ENCODE measurements around the gene MOBP.
"Not testable (repeated sequence)": the region's sequence is repeated elsewhere in the genome, so short reads cannot be mapped to it uniquely, and the experiment has no call there.

MOBP gene

DNA sequence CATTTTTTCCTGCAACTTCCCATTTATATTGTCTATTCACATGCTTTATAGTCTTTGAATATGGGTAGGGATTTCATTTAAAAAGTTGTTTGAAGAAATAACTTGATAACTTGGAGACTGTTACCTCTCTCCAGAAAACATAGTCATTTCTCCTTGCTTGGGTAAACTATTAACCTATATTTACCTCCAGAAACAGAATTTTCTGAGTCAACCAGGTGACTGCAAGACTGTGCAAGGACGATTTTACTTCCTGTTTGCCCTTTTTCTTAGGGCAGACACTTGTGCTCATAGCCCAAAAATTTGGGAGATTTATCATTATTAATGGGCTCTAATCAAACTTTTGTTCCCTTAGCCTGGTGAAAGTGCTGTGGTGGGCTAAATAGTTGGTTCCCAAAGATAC, 14.3 kb upstream of the MOBP start:
- DNase-seq (ENCODE audit: low spot score) = no peak

DNA sequence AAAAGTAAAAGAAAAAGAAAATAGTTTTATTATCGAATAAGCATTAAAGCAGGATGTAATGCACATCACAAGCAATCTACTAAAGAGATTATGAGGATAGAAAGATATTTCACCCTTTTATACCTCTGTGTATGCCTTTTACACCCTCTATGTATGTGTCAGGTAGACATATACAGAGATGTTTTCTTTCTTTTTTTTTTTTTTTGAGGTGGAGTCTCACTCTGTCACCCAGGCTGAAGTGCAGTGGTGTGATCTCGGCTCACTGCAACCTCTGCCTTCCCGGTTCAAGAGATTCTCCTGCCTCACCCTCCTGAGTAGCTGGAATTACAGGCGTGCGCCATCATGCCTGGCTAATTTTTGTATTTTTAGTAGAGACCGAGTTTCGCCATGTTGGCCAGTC, 13.6 kb upstream of the MOBP start:
- DNase-seq (ENCODE audit: low spot score) = not testable (repeated sequence)

DNA sequence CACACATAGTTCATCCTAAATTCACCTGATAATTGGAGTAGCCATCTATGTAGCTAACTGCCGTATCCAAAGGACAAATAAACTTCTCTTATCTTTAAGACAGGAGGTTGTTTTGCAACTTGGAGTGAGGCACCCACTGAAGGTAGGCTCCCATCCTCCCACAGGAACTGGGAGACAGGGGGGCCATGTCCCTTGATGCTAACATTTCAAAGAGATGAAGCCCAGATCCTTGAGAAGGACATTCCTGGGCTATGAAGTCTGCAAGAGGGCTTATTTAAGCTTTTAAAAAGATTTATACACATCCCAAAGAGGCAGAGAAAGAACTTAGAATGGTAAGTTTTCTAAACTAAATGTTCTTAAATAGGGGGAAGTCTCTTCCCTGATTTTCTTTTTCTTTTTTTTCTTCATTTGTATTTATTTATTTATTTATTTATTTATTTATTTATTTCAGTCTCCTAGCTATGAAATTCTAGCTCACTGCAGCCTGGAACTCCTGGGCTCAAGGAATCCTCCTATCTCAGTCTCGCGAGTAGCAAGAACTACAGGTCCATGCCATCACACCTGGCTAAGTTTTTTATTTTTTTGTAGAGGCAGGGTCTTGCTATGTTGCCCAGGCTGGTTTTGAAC, 12.8 kb upstream of the MOBP start:
- DNase-seq (ENCODE audit: low spot score) = no peak

DNA sequence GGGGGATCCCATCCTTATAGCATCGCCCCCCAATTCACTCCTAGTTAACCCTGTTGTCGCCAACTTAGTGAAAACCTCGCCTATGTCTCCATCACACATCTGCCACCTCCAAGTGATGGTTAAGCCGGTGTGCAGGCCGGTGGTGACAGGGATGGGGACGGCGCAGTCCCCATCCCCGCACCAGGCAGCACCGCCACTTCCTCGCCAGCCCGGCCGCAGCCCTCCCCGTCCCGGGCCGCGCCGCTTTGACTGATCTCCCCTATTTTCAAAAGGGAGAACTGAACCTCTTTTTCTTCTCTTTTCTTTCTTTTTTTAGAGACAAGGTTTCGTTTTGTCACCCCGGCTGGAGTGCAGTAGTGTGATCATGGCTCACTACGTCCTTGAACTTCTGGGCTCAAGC, 11.3 kb upstream of the MOBP start:
- no peak for DNase-seq (ENCODE audit: low spot score)

DNA sequence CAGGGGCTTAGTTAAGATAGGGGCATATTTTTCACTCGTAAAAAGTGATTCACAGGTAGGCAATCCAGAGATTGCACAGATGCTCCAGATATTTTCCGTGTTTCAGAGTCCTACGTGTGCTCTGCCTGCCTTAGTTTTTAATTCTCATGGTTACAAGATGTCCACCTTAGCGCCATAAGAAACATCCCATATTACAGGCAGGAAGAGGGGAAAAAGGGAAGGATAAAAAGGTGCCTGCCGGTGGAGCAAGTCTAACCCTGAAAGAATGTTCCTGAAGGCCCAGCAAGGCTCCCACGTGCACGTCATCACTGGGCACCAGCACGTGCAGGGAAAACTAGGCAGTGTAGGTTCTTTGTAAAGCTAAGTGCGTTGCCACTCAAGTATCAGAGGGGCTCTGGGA, 10.1 kb upstream of the MOBP start:
- no peak for DNase-seq (ENCODE audit: low spot score)

DNA sequence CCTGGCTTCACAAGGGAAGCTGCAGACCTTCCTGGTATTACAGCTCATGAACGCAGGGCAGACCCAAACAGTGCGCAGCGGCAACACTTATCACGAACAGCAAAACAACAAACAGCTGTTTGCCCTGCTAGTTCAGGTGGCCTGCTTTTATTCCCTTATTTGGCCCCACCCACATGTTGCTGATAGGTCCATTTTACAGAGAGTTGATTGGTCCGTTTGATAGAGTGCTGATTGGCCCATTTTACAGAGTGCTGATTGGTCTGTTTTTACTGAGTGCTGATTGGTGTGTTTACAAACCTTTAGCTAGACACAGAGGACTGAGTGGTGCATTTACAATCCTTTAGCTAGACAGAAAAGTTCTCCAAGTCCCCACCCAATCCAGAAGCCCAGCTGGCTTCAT, 8.9 kb upstream of the MOBP start:
- DNase-seq (ENCODE audit: low spot score) = not testable (repeated sequence)

DNA sequence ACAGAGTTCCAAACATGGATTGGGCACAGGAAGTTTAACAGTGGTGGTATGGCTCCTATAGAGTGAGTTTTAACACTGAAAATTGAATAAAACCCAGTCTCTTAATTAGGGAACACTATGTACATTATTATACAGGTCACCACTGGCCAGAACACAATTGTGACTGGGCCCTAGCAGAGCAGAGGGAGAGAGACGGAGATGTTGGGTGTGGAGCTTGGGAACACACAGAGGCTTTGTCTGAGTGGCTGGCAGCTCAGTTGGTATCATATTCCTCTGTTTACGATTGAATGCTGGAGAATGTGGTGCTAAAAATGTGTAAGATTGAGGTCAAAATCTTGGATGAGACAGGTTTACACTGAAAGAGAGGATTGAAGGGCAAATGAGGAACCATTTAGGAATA, 6.8 kb upstream of the MOBP start:
- no peak for DNase-seq (ENCODE audit: low spot score)

DNA sequence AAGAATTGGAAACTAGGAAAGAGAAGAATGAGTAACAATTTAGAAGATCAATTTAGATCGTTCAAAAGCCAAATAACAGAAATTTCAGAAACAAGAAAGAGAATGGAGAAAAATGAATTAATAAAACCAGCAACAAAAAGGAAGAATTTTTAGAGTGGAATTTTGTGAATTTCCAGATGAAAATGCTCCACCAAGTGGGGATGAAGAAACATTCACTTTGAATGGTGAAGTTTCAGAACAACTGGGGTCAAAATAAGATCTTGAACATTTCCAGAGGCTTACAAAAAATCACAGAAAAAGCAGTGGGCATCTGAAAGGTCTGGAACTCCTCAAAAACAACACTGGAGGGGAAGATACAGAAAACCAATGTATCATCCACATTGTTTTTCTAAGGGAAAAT, 4.2 kb upstream of the MOBP start:
- no peak for DNase-seq (ENCODE audit: low spot score)

DNA sequence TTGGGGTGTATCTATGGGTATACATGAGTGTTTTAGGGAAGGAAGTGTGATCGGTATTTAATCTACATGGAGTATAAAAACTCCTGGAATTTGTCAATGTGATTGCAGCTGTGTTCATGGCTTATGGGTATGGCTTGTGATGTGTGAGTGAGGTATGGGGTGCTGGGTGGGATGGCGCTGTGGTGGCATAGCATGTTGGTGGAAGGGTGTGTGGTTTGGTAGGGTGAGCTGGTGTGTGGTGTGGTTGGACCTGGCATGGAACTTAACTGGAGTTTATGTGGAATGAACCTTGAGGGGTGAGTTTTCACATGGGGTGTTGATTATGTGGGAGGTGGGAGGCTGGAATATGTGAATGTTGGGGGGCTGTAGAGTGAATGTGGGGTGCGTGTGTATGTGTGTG, 492 bp upstream of the MOBP start:
- no peak for DNase-seq (ENCODE audit: low spot score)

DNA sequence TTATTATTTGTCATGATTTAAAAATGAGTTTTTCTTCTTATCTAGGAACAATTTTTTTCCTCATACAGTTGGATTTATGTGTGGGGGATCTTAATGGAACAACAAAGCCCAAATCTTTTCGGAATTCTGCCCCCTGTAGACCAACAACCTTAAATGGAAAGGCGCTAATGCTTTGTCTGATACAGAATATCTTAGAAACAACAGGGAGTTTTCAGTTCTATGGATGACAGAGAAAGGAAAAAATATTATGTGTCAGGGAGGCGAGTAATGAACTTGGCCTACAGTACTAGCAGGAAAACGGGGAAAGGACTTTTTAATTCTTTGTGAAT, 592 bp downstream of the MOBP start:
- no peak for DNase-seq (ENCODE audit: low spot score)

DNA sequence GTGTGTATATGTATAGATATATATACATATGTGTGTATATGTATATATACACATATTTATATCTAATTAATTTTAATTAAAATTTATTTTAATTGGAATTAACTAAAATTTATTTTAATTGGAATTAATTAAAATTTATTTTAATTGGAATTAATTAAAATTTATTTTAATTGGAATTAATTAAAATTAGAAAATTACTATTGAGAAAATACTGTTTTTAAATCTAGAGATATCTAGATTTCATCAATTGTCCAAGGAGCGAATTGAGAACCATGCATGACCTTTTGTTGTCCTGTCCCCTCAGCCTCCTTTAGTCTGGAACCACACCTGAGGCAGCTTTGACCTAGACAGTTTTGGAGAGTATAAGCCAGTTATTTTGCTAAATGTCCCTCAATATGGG, 1.8 kb downstream of the MOBP start:
- DNase-seq (ENCODE audit: low spot score) = no peak

DNA sequence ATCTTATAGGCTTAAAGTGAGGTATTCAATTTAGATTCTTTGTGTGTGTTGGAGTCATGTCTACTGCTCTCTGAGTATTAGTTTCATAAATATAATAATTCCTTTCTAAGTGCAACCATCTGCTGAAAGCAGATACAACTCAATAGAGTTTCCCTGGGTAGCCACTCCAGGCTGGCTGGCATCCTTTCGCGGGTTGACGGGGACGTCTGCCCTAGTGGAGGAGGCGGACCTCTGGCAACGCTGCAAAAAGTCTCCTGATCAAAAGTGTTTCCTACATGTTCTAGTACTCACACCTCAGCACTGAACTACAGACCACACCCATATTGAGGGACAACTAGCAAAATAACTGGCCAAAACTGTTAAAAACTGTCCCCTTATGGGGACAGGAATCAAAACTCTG, 2.5 kb downstream of the MOBP start:
- DNase-seq (ENCODE audit: low spot score) = no peak

DNA sequence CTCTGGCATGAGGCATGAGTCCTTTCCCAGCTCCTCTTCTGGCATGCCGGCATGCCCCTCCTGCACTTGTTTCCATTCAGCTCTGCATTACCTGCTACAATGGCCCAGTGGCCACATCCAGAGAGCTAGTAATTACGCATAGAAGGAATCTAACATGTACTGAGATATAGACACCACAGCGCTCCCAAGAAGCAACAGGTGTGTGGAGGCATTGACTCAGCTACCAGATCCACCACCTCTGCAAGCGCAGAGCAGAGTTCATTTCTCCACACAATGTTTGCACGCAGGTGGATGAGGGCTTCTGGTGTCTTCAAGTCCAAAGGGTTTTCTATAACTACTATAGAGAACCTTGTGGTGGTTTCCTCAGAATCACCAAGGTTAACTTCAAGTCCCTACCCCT, 4.2 kb downstream of the MOBP start:
- no peak for DNase-seq (ENCODE audit: low spot score)

DNA sequence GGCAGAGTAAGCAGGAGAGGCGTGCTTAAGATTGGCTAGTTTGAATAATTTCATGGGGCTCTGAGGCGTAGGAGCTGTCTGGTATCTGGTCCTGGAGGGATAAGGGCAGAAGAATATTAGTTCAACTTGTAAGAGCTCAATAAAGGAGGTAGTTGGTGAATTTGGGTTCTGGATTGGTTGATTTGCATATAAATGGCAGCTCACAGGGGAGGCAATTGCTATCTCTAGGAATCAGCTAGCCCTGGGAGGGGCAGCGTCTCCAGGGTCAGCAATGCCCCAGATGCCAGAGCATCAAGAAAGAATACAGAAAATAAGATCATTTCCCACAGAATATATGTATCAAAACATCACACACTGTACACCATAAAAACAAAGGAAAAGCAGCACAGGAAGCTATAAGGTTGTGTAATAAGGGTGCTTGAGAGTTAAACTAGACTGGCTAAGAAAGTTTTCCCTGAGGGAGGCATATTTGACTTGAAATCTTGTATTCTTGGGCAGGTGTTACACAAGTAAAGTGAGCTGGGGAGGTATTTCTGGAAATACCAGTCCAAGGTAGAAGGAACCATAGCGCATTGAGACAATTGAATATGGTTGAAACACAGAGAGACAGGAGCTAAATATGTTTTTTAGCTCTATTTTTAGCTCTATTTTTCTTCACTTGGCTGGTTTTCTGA, 6.1 kb downstream of the MOBP start:
- DNase-seq (ENCODE audit: low spot score) = no peak

DNA sequence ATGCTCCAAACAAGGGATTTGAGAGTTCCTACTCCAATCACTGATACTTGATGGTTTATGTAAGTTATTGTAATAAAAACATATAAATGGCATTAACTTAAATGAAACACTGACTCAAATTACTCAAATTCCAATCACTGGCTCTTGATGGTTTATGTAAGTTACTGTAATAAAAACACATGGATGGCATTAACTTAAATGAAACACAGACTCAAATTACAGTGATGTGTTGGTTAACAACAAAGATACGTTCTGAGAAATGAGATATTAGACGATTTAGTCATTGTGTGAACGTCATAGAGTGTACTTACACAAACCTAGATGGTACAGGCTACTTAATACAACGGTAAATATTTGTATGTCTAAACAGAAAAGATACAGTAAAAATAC, 6.6 kb downstream of the MOBP start:
- no peak for DNase-seq (ENCODE audit: low spot score)

DNA sequence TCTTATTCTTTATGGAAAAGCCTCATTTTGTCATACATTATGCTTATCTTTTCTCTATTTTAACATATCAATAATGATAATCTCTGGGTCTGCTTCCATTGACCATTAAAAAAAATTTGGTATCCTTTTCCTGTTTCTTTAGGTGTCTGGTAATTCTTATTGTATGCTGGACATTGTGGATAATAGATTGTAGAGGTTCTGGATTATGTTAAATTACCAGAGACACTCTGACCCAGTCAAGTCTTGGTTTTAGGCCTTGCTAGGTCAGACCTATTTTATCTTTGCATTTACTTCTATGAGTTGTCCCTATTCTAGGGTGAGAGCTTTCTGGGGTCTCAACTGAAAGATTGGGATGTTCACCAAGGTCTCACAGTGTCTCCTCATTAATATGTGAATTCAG, 9.3 kb downstream of the MOBP start:
- no peak for DNase-seq (ENCODE audit: low spot score)

DNA sequence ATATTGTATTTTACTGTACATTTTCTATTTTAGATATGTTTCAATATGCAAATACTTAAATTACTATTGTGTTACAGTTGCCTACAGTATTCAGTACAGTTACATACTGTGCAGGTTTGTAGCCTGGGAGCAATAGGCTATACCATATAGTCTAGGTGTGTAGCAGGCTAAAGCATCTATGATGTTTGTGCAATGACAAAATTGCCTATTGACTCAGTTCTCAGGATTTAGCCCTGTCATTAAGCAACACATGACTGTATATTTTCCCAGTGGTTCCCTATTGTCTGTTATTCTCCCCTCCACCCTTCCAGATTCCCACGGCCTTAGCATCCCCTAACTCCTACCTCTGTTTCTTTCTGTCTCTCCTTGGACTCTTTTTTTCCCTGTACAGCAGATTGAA, 10.7 kb downstream of the MOBP start:
- no peak for DNase-seq (ENCODE audit: low spot score)

DNA sequence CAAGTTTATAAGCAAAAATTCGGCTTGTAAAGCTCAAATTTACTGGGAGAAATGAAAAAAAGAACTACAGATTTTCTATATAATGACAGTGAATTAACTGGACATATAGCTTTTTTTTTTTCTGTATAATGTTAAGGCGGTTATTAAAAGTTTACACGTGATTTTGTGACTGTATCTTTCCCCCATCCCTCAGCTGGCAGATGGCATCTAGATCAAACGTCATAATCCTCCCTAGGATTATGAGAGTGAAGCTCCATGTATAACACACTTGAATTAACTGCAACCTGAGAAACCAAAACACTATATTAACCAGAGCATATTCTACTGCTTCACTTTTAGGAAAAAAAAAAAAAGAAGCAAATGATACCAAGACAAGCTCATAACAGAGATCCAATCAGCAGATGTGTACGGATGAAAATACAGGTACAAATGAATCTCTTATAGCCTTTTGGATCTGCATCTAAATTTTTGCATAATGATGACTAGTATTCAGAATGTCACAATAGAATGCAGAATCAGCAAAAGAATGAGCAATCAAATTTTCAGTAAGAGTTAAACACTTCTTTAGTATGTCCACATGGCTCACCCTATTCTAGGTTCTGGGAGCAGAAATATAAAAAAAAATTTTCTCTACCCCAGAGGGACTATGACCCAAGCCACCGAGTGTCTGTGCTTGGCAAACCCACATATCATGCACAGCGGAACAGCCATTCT, 12.4 kb downstream of the MOBP start:
- no peak for DNase-seq (ENCODE audit: low spot score)

DNA sequence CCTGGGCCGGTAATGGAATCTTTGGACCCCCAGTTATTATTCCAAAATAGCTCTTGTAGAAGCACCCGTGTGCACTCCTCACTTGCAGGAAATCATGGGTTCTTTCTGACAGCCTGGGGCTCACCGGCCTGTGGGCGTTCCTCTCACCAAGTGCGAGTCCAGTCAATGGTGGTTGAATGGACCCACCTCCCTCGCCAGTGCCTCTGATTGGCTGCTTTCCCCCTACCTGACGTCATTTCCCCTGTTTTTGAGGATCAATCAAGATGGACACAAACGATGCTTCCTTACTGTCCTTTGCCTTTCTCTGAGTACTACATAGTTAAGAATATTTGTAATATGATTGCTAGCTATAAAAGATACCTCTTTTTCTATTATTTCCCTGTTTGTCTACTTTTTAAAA, 18.1 kb downstream of the MOBP start:
- DNase-seq (ENCODE audit: low spot score) = no peak

DNA sequence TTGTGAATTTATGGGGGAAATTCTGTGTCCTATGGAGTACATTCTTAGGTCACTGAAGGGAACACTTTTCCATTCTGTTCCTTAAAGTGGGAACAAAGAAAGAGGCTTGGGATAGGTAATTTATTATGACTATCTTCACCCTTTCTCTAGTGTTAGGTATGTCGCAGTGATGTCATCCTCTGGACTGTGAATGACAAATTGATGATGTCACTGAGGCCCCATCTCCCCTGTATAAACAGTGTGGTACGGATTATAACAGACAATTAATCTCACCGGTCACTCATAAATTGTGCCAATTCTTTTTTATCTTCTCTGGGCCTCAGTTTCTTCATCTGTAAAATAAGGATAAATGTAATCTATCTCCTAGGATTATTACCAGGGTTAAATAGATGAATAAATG, 23.5 kb downstream of the MOBP start:
- DNase-seq (ENCODE audit: low spot score) = no peak

DNA sequence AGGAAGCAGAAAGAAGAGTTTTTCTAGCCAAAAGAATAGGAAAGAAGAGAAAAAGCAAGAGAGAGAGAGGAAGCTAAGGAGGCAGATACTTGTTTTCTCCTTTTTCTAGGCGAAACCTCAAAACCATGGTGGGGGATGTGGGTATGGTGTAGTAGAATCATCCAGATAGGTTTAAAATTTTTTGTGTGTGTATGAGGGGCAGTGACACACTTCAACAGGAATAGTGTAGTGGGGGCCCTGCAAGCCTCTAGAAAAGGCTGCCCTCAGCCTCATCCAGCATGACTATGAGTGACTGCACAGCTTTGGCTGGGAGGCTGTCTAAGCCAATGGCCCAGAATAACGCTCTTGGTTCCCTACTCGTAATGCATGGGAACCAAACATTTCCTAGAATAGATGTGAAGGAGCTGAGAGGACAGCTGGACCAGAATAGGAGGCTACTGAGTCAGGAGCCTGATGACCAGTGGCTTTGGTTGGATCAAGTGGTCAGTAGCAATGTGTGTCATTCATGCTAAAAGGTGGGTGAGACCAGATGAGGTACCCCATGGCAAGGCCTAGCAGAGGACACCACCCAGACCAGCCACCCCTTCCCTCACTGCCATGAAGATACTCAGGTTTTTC, 24.4 kb downstream of the MOBP start:
- no peak for DNase-seq (ENCODE audit: low spot score)

DNA sequence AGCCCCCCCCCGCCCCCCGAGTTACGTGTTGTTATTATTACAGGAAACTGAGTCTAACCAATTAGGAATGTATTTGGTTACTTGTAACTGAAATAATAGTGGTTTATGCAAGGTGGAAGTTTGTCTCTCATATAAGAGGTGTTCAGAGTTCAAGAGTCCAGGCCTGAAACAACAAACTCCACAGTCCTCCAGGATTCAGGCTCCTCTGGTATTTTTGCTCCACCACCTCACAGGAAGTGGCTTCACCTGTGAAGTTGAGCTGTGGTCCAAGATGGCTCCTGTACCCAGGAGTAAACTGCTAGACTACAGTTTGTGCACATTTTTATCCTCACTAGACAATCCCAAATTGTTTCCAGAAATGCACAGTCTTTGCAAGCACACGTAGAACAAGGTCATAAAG, 27.3 kb downstream of the MOBP start:
- no peak for DNase-seq (ENCODE audit: low spot score)

DNA sequence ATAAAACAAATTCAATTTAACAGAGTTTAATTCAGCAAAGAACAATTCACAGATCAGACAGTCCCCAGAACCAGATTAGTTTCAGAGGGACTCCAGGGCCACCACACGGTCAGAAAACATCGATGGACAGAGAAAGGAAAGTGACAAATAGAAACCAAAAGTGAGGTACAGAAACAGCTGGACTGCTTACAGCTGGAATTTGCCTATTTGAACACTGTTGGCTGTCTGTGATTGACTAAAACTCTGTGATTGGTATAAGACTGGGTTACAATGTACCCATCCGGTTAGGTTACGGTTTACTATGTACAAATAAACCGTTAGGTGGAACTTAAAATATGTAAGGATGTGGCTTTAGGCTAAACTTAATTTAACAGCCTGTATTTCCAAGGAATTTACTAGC, 30.3 kb downstream of the MOBP start:
- no peak for DNase-seq (ENCODE audit: low spot score)
